ENCODE results near the gene IQCE.

DNA sequence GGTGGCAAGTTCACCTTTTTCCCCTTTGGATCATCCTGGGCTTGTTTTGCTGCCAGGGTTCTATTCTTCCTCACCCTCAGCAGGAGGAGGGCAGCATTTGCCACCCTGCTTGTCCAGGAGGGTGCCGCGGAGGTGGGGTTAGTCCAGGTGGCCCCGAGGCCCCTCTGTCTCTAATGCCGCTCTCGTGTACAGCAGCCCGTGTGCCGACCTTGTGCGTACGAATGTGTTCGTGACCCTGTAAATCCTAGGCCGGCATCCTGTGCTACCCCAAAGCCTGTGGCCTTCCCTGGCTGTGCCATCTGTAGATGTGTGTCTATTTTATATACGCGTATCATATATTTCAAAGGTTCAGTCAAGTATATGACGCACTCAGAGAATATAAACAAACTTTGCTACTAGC is 10.6 kb downstream of the IQCE start:
- TF ChIP-seq, protein P1, sequence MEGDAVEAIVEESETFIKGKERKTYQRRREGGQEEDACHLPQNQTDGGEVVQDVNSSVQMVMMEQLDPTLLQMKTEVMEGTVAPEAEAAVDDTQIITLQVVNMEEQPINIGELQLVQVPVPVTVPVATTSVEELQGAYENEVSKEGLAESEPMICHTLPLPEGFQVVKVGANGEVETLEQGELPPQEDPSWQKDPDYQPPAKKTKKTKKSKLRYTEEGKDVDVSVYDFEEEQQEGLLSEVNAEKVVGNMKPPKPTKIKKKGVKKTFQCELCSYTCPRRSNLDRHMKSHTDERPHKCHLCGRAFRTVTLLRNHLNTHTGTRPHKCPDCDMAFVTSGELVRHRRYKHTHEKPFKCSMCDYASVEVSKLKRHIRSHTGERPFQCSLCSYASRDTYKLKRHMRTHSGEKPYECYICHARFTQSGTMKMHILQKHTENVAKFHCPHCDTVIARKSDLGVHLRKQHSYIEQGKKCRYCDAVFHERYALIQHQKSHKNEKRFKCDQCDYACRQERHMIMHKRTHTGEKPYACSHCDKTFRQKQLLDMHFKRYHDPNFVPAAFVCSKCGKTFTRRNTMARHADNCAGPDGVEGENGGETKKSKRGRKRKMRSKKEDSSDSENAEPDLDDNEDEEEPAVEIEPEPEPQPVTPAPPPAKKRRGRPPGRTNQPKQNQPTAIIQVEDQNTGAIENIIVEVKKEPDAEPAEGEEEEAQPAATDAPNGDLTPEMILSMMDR (IDR thresholded peaks at IDR 0.05; ENCODE audit: low read length), result no peak
- no peak for TF ChIP-seq EZH2 (IDR thresholded peaks at IDR 0.05; ENCODE audit: borderline replicate concordance, low read length)
